ENCODE measurements around the gene GOLGA6L4.
"Not testable (repeated sequence)": the region's sequence is repeated elsewhere in the genome, so short reads cannot be mapped to it uniquely, and the experiment has no call there.

Gene GOLGA6L4, protein sequence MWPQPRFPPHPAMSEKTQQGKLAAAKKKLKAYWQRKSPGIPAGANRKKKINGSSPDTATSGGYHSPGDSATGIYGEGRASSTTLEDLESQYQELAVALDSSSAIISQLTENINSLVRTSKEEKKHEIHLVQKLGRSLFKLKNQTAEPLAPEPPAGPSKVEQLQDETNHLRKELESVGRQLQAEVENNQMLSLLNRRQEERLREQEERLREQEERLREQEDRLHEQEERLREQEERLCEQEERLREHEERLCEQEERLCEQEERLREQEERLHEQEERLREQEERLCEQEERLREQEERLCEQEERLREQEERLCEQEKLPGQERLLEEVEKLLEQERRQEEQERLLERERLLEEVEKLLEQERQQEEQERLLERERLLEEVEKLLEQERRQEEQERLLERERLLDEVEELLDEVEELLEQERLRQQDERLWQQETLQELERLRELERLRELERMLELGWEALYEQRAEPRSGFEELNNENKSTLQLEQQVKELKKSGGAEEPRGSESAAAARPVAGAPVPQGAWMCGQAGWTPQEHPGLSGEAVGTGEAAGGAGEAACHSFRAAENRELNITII

DNA sequence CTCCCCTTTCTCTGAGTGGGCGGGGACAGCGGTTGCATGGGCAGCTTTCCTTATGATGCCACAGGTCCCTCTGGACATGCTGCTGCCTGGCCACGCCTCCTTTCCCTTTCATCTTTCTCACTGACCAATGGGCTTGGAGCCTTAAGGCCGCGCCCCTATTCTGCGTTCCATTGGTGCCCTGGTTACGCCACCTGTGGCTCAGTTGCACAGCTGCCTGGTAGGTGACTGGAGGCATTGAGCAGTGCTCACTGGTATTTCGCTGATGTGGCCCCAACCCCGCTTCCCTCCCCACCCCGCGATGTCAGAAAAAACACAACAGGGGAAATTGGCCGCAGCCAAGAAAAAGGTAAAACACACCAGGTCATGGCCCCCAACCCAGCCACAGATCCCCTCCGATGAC, at the start of gene GOLGA6L4:
Gene GOLGA6L4 (plus strand): TSS at position 201 of the 400 bp plus-strand sequence. CDS start 62 bp downstream, at position 263.
- DNase-seq, result not testable (repeated sequence)

DNA sequence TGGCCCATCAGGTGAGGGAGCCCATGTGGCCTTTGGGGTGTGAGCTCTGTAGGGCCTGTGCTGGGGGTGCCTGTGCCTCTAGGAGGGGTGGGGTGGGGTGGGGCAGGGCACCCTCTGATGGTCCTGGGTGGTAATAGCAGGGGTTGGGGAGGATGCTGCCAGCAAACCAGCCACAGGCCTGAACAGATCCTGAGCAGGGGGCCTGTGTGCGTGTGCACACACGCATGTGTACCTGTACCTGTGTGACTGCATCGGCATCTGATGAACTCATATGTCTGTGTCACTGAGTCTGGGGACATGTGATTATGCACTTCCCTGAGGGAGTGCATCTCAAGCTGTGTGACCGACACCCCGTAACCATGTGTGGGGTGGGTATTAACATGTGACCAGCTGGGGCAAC, 42.6 kb upstream of the GOLGA6L4 start:
- DNase-seq, result not testable (repeated sequence)

DNA sequence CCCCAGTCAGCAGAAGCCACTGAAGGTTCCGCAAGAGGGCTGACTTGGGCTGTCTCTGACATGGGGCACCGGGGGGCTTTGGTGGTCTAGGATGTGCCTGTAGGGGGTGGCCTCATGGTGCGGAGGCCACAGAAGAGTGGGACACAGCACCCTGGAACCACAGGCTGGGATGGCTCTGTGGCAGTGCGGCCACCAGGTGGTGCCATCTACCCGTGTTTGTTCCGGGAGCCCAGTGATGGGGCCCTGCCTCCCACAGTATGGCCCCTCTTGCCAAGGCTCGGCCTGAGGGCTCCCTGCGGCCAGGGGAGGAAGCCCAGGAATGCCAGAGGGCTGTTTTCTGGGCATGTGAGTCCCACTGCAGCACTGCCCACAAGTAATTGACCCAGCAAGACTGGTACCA, 40.0 kb upstream of the GOLGA6L4 start:
- DNase-seq, result not testable (repeated sequence)

DNA sequence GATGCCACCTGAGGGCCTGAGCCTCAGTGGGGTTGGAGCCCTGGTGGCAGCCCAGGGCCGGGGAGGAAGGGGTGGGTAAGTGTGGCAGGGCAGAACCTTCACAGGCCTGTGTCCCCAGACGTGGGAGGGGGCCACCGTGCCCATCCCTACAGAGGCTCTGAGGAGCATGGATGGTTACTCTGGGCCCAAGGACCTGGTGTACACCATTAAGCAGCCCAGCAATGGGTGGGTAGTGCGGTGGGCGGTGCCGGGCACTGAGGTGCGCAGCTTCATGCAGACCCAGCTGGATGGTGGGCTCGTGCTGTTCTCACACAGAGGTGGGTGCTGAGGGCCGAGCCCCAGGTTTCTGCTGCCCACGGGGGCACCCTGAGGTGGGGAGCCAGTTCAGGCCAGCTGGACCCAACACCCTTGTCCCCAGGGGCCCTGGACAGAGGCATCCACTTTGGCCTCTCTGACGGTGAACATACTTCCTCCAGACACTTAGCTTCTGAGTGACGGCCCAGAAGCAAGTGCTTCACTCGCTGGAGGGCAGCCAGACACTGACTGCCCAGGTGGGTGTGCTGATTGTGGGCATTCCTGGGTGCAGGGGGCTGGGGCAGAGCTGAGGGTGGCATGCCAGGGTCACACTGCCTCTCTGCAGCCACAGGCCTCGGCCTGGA, 38.9 kb upstream of the GOLGA6L4 start:
- not testable (repeated sequence) for DNase-seq

DNA sequence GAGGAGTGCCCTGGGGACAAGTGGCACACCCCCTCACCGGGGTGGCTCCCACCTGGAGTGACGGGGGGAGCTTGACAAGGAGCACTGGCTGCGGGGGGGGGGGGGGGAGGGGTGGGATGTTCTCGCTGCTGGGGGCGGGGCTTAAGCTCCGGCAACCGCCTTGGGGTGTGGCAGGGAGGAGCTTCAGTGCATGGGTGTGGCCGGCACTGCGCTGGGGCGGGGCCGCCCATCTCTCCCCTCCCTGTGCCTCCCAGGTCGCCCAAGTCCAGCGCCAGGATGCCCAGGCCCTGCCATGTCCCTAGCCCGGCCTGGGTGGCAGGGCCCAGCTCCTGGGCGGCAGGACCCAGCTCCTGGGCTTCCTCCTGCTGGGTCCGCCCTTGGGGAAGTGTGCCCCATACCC, 35.7 kb upstream of the GOLGA6L4 start:
- DNase-seq, result not testable (repeated sequence)

GRCh38 chr15:84246441-84246840, 10.9 kb downstream of the GOLGA6L4 start:
- not testable (repeated sequence) for DNase-seq

Measured in NCI-H748 treated with DMSO at 0.1 percent for 48 hours (cell line).